SJSA1 (cell line): Measurements from ENCODE around the gene TK2. TPM values are rescaled to one million over a fixed set of nuclear protein-coding genes. Genes with fewer than 3 reads are reported as not detected.
"Not testable (repeated sequence)": the region's sequence is repeated elsewhere in the genome, so short reads cannot be mapped to it uniquely, and the experiment has no call there.

ENCODE experiments used
- DNase-seq, 2 experiments: peaks; one replicate each; pipeline ENCODE4 v3.0.0-alpha.2; 2015 to 2020; ENCODE audit warnings: low spot score in 2 of 2, low read depth in 1 of 2
- H3K27ac ChIP-seq: fragments of 250-450 bp; sonication (Bioruptor Pico); 2 replicates; pipeline ENCODE4 v1.5.1; 2020; ENCODE audit warnings: mild to moderate bottlenecking, moderate library complexity
- H3K27me3 ChIP-seq: fragments of 250-450 bp; sonication (Bioruptor Pico); replicated peaks from 2 replicates; pipeline ENCODE4 v1.5.1; 2020; ENCODE audit warnings: mild to moderate bottlenecking, moderate library complexity
- H3K36me3 ChIP-seq: fragments of 250-450 bp; sonication (Bioruptor Pico); 2 replicates; pipeline ENCODE4 v1.5.1; 2020; ENCODE audit warnings: mild to moderate bottlenecking
- H3K4me1 ChIP-seq: fragments of 250-450 bp; sonication (Bioruptor Pico); replicated peaks from 2 replicates; pipeline ENCODE4 v1.6.1; 2021; ENCODE audit warnings: mild to moderate bottlenecking
- H3K4me3 ChIP-seq: fragments of 250-450 bp; sonication (Bioruptor Pico); 2 replicates; pipeline ENCODE4 v1.5.1; 2020; ENCODE audit warnings: mild to moderate bottlenecking
- H3K9me3 ChIP-seq: fragments of 250-450 bp; sonication (Bioruptor Pico); replicated peaks from 2 replicates; pipeline ENCODE4 v1.5.1; 2020; ENCODE audit warnings: mild to moderate bottlenecking
- total RNA-seq: library from RNA; depleted of rRNA; stranded (reverse); fragments of >200 nt; shearing (Covaris generic); gene quantifications from 2 replicates; pipeline ENCODE4 v1.2.3, GENCODE V29; 2014

TK2 gene
- total RNA-seq, 1 experiment from 2014 or later = 28.9 TPM

GRCh38 chr16:66581246-66581952, 31.5 kb upstream of the TK2 start:
- H3K27me3 ChIP-seq = no peaks in the 10 kb centered on the region
- no peak overlapping the region for H3K27ac ChIP-seq
- no peaks in the 10 kb centered on the region for H3K36me3 ChIP-seq
- no peaks in the 10 kb centered on the region for H3K9me3 ChIP-seq
- H3K4me1 ChIP-seq = no peaks in the 10 kb centered on the region
- no peak overlapping the region for H3K4me3 ChIP-seq
- no peak for DNase-seq

- H3K27me3 ChIP-seq = no peaks in the 10 kb centered on the region
- H3K4me1 ChIP-seq = no peaks in the 10 kb centered on the region
- H3K4me3 ChIP-seq = no peak overlapping the region
- H3K9me3 ChIP-seq = no peaks in the 10 kb centered on the region
- no peak overlapping the region for H3K27ac ChIP-seq
- no peak for DNase-seq
- H3K36me3 ChIP-seq = no peaks in the 10 kb centered on the region
Observed at GRCh38 chr16:66580605-66581209, 30.8 kb upstream of the TK2 start.

- Histone ChIP-seq H3K9me3 (no peaks in the 10 kb centered on the region), H3K36me3 (no peaks in the 10 kb centered on the region), H3K27ac (no peak within 1 kb of the TSS), H3K4me1 (no peaks in the 10 kb centered on the region), H3K27me3 (no peaks in the 10 kb centered on the region), H3K4me3 (no peak within 1 kb of the TSS)
- no peak for DNase-seq
Observed at GRCh38 chr16:66578651-66579531, 29.0 kb upstream of the TK2 start, which contains the start of gene CMTM2. Gene CMTM2 (plus strand): TSS chr16:66579463. CDS start chr16:66579608, 145 bp downstream.

GRCh38 chr16:66576296-66576695, 26.4 kb upstream of the TK2 start:
- no peak for DNase-seq
- Histone ChIP-seq H3K9me3 (no peaks in the 10 kb centered on the region), H3K36me3 (peaks cover 1% of the 10 kb centered on the region), H3K27ac (no peak overlapping the region), H3K4me3 (no peak overlapping the region), H3K27me3 (no peaks in the 10 kb centered on the region), H3K4me1 (no peaks in the 10 kb centered on the region)

GRCh38 chr16:66575060-66575459, 25.1 kb upstream of the TK2 start:
- H3K27ac ChIP-seq = no peak overlapping the region
- DNase-seq = no peak
- H3K27me3 ChIP-seq = no peaks in the 10 kb centered on the region
- H3K9me3 ChIP-seq = no peaks in the 10 kb centered on the region
- H3K4me3 ChIP-seq = no peak overlapping the region
- H3K36me3 ChIP-seq = peaks cover 6% of the 10 kb centered on the region
- peaks cover 5% of the 10 kb centered on the region for H3K4me1 ChIP-seq

GRCh38 chr16:66574531-66574930, 24.6 kb upstream of the TK2 start:
- Histone ChIP-seq H3K27ac (no peak overlapping the region), H3K27me3 (no peaks in the 10 kb centered on the region), H3K4me1 (peaks cover 11% of the 10 kb centered on the region), H3K9me3 (no peaks in the 10 kb centered on the region), H3K4me3 (no peak overlapping the region), H3K36me3 (peaks cover 6% of the 10 kb centered on the region)
- no peak for DNase-seq

- no peak for DNase-seq
- H3K4me3 ChIP-seq = no peak overlapping the region
- H3K36me3 ChIP-seq = peaks cover 6% of the 10 kb centered on the region
- peaks cover 15% of the 10 kb centered on the region for H3K4me1 ChIP-seq
- H3K27me3 ChIP-seq = no peaks in the 10 kb centered on the region
- H3K9me3 ChIP-seq = no peaks in the 10 kb centered on the region
- no peak overlapping the region for H3K27ac ChIP-seq
Observed at GRCh38 chr16:66574081-66574480, 24.2 kb upstream of the TK2 start.

GRCh38 chr16:66572356-66572755, 22.4 kb upstream of the TK2 start:
- no peak overlapping the region for H3K27ac ChIP-seq
- H3K4me3 ChIP-seq = no peak overlapping the region
- peaks cover 11% of the 10 kb centered on the region for H3K36me3 ChIP-seq
- no peak for DNase-seq
- H3K4me1 ChIP-seq = peaks cover 24% of the 10 kb centered on the region
- no peaks in the 10 kb centered on the region for H3K9me3 ChIP-seq
- no peaks in the 10 kb centered on the region for H3K27me3 ChIP-seq

- Histone ChIP-seq H3K4me3 (no peak overlapping the region), H3K9me3 (no peaks in the 10 kb centered on the region), H3K36me3 (peaks cover 20% of the 10 kb centered on the region), H3K4me1 (peaks cover 24% of the 10 kb centered on the region), H3K27me3 (no peaks in the 10 kb centered on the region), H3K27ac (peak overlapping the region; percentile 33)
- peak in 1 of 2 experiments; percentile 49 for DNase-seq
Observed at GRCh38 chr16:66569827-66570405, 20.0 kb upstream of the TK2 start.

GRCh38 chr16:66569131-66569530, 19.2 kb upstream of the TK2 start:
- Histone ChIP-seq H3K4me1 (peaks cover 24% of the 10 kb centered on the region), H3K27me3 (no peaks in the 10 kb centered on the region), H3K27ac (peak overlapping the region; percentile 33; the same call in 1 of the 2 replicates), H3K9me3 (no peaks in the 10 kb centered on the region), H3K36me3 (peaks cover 24% of the 10 kb centered on the region), H3K4me3 (no peak overlapping the region)
- DNase-seq = peak in 1 of 2 experiments; percentile 61

GRCh38 chr16:66568355-66568754, 18.4 kb upstream of the TK2 start:
- H3K4me3 ChIP-seq = no peak overlapping the region
- peak overlapping the region; percentile 33; the same call in 1 of the 2 replicates for H3K27ac ChIP-seq
- peaks cover 24% of the 10 kb centered on the region for H3K4me1 ChIP-seq
- no peaks in the 10 kb centered on the region for H3K9me3 ChIP-seq
- peaks cover 32% of the 10 kb centered on the region for H3K36me3 ChIP-seq
- no peaks in the 10 kb centered on the region for H3K27me3 ChIP-seq
- DNase-seq = peak in 1 of 2 experiments; percentile 18

- not testable (repeated sequence) for H3K27ac ChIP-seq, H3K27me3 ChIP-seq, H3K9me3 ChIP-seq, H3K4me3 ChIP-seq, DNase-seq
- H3K36me3 ChIP-seq = peaks cover 40% of the 10 kb centered on the region
- H3K4me1 ChIP-seq = peaks cover 24% of the 10 kb centered on the region
Observed at GRCh38 chr16:66567270-66567669, 17.3 kb upstream of the TK2 start.

- Histone ChIP-seq H3K9me3 (no peaks in the 10 kb centered on the region), H3K27me3 (no peaks in the 10 kb centered on the region)
Observed at GRCh38 chr16:66566051-66566901, 16.4 kb upstream of the TK2 start, which contains the start of gene CMTM1. Gene CMTM1 (plus strand): TSS chr16:66566439. CDS start chr16:66566514, 75 bp downstream.

More at GRCh38 chr16:66566051-66566901, 16.4 kb upstream of the TK2 start, which contains the start of gene CMTM1:
- H3K4me1 ChIP-seq = peaks cover 24% of the 10 kb centered on the region
- H3K4me3 ChIP-seq = no peak within 1 kb of the TSS
- no peak for DNase-seq
- no peak within 1 kb of the TSS for H3K27ac ChIP-seq
- H3K36me3 ChIP-seq = peaks cover 44% of the 10 kb centered on the region
